MCF 10A (cell line): ENCODE measurements around the gene CYP19A1. TPM values are rescaled to one million over a fixed set of nuclear protein-coding genes. Genes with fewer than 3 reads are reported as not detected.

ENCODE experiments used
- BruUV-seq: library from RNA; stranded (reverse); fragments of 400-500 nt; replicated peaks from 2 replicates; lab custom pipeline; 2021; lab: Mats Ljungman, UMichigan
- CTCF ChIA-PET: fragments of 300-600 bp; sonication (Branson Sonifier 250); formaldehyde crosslinking; extraction: SDS; loops from one replicate; lab custom pipeline; 2021; ENCODE audit warnings: antibody characterized with exemption, inconsistent platforms; lab: Yijun Ruan, JAX
- POLR2A ChIA-PET: fragments of 300-600, 350-650 bp; sonication (Branson Sonifier 250); formaldehyde crosslinking; extraction: SDS; loops from one replicate; lab custom pipeline; 2020; ENCODE audit warnings: antibody characterized with exemption, inconsistent platforms; lab: Yijun Ruan, JAX
- DNase-seq: peaks from one replicate; pipeline ENCODE4 v3.0.0-alpha.2; 2018; ENCODE audit not compliant: unreplicated experiment
- H3K27ac Mint-ChIP-seq: one replicate; pipeline ENCODE4 v1.8.0; 2022; ENCODE audit warnings: mild to moderate bottlenecking, low read depth, mixed read lengths; ENCODE audit not compliant: unreplicated experiment
- H3K27me3 Mint-ChIP-seq: one replicate; pipeline ENCODE4 v1.8.0; 2022; ENCODE audit warnings: mixed read lengths; ENCODE audit not compliant: insufficient read depth, unreplicated experiment
- H3K36me3 Mint-ChIP-seq: one replicate; pipeline ENCODE4 v1.8.0; 2022; ENCODE audit warnings: mild to moderate bottlenecking, moderate library complexity, mixed read lengths; ENCODE audit not compliant: insufficient read depth, unreplicated experiment
- H3K4me1 Mint-ChIP-seq: one replicate; pipeline ENCODE4 v1.8.0; 2022; ENCODE audit warnings: mixed read lengths; ENCODE audit not compliant: insufficient read depth, unreplicated experiment
- H3K4me3 Mint-ChIP-seq: one replicate; pipeline ENCODE4 v1.8.0; 2022; ENCODE audit warnings: mild to moderate bottlenecking, moderate library complexity, mixed read lengths; ENCODE audit not compliant: unreplicated experiment
- H3K9me3 Mint-ChIP-seq: one replicate; pipeline ENCODE4 v1.8.0; 2022; ENCODE audit warnings: mixed read lengths; ENCODE audit not compliant: unreplicated experiment
- CTCF ChIP-seq: fragments of 200-600 bp; IDR thresholded peaks from one replicate; pipeline ENCODE4 v1.8.0; 2022; ENCODE audit warnings: antibody characterized with exemption, mild to moderate bottlenecking; ENCODE audit not compliant: unreplicated experiment
- intact Hi-C: fragments of 100-400 bp; cut with micrococcal nuclease; formaldehyde crosslinking; loops from 2 replicates; pipeline ENCODE4 v1.14.1; 2022
- total RNA-seq: library from RNA; stranded (reverse); gene quantifications from 2 replicates; pipeline ENCODE4 v1.2.3, GENCODE V29; 2022

The CYP19A1 gene
- total RNA-seq, 1 experiment from 2014 or later = not detected

- DNase-seq = peak; percentile 52
- Mint-ChIP-seq H3K9me3 (no peaks in the 10 kb centered on the region), H3K4me1 (peaks cover 5% of the 10 kb centered on the region), H3K27me3 (no peaks in the 10 kb centered on the region), H3K27ac (no peak overlapping the region), H3K36me3 (no peaks in the 10 kb centered on the region), H3K4me3 (no peak overlapping the region)
- BruUV-seq = no TSS peak
- TF ChIP-seq CTCF = no peak
- intact Hi-C loops = no loop called here
- ChIA-PET POLR2A (interaction anchor here (0.7 to 1.8 kb wide), 6 partner anchors 10 to 45 kb away, joined by 3 to 14 read pairs (median 3); no protein-coding TSS in a partner anchor), CTCF (interaction anchor here (0.7 to 2.4 kb wide), 14 partner anchors 8 to 147 kb away, joined by 3 to 11 read pairs (median 4); no protein-coding TSS in a partner anchor)
These were observed 100.6 kb downstream of the CYP19A1 start for GRCh38 chr15:51237816-51238215.

DNA sequence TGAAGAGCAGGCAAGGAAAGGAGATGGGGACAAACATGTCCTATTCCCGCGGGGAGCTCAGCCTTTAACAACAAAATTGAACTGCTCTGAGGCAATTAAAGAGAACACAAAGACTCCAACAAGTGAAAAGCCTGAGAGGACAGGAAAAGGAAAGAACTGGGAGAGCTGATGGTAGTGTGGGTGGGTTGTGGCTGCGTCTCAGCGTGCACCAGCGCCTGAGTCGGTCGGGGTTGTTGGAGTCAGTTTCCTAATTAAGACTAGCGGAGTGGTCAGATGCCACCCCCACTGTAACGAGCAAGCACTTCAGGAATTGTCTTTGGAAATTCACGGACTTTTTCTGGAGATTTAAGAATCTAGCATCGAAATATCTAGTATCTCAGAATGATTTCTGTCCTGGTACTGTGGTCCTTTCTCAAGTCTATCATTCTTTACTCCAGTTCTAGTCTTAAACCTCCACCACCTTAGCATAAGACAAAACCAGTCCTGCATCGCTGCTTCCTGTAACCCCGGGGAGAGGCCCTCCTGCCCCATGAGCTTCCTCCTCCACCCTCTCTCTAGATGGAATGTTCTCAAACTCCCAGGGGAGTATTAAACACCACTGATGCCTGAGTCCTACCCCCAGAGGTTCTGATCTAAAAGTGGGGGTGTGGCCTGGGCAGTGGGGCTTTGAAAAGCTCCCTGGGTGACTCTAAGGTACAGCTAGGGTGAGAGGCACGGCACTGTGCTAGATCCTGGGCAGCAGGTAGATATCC is 104.0 kb downstream of the CYP19A1 start:
- DNase-seq = no peak
- no peaks in the 10 kb centered on the region for H3K27me3 Mint-ChIP-seq
- CTCF ChIA-PET = no interaction called here

GRCh38 chr15:51232581-51232980 is 105.8 kb downstream of the CYP19A1 start:
- Mint-ChIP-seq H3K4me3 (no peak overlapping the region), H3K36me3 (no peaks in the 10 kb centered on the region), H3K4me1 (peaks cover 16% of the 10 kb centered on the region), H3K27ac (no peak overlapping the region), H3K9me3 (no peaks in the 10 kb centered on the region), H3K27me3 (no peaks in the 10 kb centered on the region)
- ChIA-PET CTCF (no interaction called here), POLR2A (no interaction called here)
- no peak for TF ChIP-seq CTCF
- BruUV-seq = no TSS peak
- intact Hi-C loops = no loop called here
- DNase-seq = no peak

More for the DNA sequence above, 104.0 kb downstream of the CYP19A1 start:
- POLR2A ChIA-PET = interaction anchor here (0.7 kb wide), 1 partner anchor 245 kb away, joined by 3 read pairs; no protein-coding TSS in a partner anchor
- Mint-ChIP-seq H3K27ac (no peak overlapping the region), H3K4me1 (peaks cover 5% of the 10 kb centered on the region), H3K36me3 (no peaks in the 10 kb centered on the region), H3K9me3 (no peaks in the 10 kb centered on the region), H3K4me3 (no peak overlapping the region)
- TF ChIP-seq CTCF = no peak
- intact Hi-C loops = no loop called here
- no TSS peak for BruUV-seq

DNA sequence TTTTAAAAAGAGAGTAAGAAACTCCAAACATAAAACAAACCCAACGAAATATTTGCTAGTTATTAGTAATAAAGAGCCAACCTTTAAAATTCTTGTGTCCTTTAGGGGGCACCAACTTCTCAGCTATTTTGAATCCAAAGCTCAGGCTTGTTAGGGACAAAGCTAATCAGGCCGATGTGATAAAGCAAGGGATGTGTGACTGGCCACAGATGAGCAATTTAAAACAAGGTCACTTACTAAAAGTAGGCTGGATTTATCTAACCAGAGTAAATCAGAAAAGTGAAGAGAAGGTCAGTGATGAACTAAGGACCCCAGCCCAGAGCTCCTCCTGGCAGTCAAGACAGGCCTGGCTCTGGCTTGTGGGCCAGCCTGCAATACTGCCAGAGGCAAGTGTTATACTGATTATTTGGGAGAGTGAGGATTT is 108.5 kb downstream of the CYP19A1 start:
- TF ChIP-seq CTCF = no peak
- Mint-ChIP-seq H3K27me3 (no peaks in the 10 kb centered on the region), H3K4me3 (no peak overlapping the region), H3K9me3 (no peaks in the 10 kb centered on the region), H3K27ac (no peak overlapping the region), H3K36me3 (no peaks in the 10 kb centered on the region), H3K4me1 (peaks cover 17% of the 10 kb centered on the region)
- BruUV-seq = no TSS peak
- CTCF ChIA-PET = interaction anchor here (0.6 to 6.7 kb wide), 8 partner anchors 8 to 270 kb away, joined by 3 to 38 read pairs (median 4); no protein-coding TSS in a partner anchor
- POLR2A ChIA-PET = interaction anchor here (1.0 kb wide), 1 partner anchor 16 kb away, joined by 3 read pairs; no protein-coding TSS in a partner anchor
- DNase-seq = no peak
- intact Hi-C loops = loop anchor here (1.0 kb wide), 1 partner anchor 151 kb away; no protein-coding TSS in a partner anchor
